NOMO-1 treated with dmso at 0.1 percent for 144 hours (cell line): Measurements from ENCODE around the gene CKMT2.

ENCODE experiments used
- DNase-seq: peaks from one replicate; lab custom pipeline; 2025; ENCODE audit not compliant: unreplicated experiment; lab: John Stamatoyannopoulos, UW

The CKMT2 gene

GRCh38 chr5:81302596-81302995, 69.5 kb downstream of the CKMT2 start:
- no peak for DNase-seq

GRCh38 chr5:81303563-81303962, 70.4 kb downstream of the CKMT2 start:
- no peak for DNase-seq

GRCh38 chr5:81305785-81306184, 72.7 kb downstream of the CKMT2 start:
- no peak for DNase-seq

GRCh38 chr5:81308836-81309235, 75.7 kb downstream of the CKMT2 start:
- DNase-seq, result no peak

- DNase-seq, result no peak
Observed at GRCh38 chr5:81310402-81311063, 77.4 kb downstream of the CKMT2 start.

GRCh38 chr5:81313278-81313677, 80.2 kb downstream of the CKMT2 start:
- no peak for DNase-seq

- no peak for DNase-seq
Observed at GRCh38 chr5:81313686-81314085, 80.6 kb downstream of the CKMT2 start.

GRCh38 chr5:81314581-81314980, 81.5 kb downstream of the CKMT2 start:
- DNase-seq, result no peak

GRCh38 chr5:81315336-81315735, 82.2 kb downstream of the CKMT2 start:
- DNase-seq, result no peak

GRCh38 chr5:81315830-81316229, 82.7 kb downstream of the CKMT2 start:
- DNase-seq, result no peak
